AG10803 (cell line): ENCODE measurements around the gene ARL5A.

Source experiments
- DNase-seq: peaks from one replicate; pipeline ENCODE4 v3.0.0; 2010; ENCODE audit warnings: low read depth
- H3K4me3 ChIP-seq: 2 replicates; pipeline ENCODE4 v1.5.1; 2011; ENCODE audit warnings: mild to moderate bottlenecking, low read length, control low read depth
- CTCF ChIP-seq: conservative IDR thresholded peaks from 2 replicates; pipeline ENCODE4 v1.5.1; 2011; ENCODE audit warnings: mild to moderate bottlenecking, low read length, control low read depth, inconsistent platforms

ARL5A gene

GRCh38 chr2:151760139-151760650 is 68.0 kb downstream of the ARL5A start:
- no peak overlapping the region for H3K4me3 ChIP-seq
- TF ChIP-seq CTCF, result no peak
- no peak for DNase-seq

GRCh38 chr2:151758744-151759143 is 69.5 kb downstream of the ARL5A start:
- H3K4me3 ChIP-seq, result no peak overlapping the region
- TF ChIP-seq CTCF, result no peak
- no peak for DNase-seq

DNA sequence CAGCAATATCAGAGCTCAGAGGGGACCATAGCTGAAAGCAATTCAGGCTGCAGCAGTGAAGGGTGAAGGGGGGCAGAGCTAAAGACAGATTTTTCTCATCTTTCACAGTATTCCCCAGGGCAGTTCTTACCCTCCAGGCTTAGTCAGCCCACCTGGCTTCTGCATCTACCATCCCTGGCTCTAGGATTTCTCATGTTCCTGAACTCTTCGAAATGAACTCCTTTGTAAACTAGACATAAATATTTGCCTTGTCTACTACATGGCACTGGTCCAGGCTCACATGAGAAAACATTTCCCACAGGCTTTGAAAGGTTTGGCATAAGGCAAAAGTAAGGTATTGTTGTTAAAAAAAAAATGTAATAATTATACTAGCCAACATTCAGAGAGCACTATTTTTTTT is 70.4 kb downstream of the ARL5A start:
- H3K4me3 ChIP-seq, result no peak overlapping the region
- no peak for TF ChIP-seq CTCF
- DNase-seq, result no peak

GRCh38 chr2:151756820-151757219 is 71.4 kb downstream of the ARL5A start:
- no peak for DNase-seq
- TF ChIP-seq CTCF, result no peak

DNA sequence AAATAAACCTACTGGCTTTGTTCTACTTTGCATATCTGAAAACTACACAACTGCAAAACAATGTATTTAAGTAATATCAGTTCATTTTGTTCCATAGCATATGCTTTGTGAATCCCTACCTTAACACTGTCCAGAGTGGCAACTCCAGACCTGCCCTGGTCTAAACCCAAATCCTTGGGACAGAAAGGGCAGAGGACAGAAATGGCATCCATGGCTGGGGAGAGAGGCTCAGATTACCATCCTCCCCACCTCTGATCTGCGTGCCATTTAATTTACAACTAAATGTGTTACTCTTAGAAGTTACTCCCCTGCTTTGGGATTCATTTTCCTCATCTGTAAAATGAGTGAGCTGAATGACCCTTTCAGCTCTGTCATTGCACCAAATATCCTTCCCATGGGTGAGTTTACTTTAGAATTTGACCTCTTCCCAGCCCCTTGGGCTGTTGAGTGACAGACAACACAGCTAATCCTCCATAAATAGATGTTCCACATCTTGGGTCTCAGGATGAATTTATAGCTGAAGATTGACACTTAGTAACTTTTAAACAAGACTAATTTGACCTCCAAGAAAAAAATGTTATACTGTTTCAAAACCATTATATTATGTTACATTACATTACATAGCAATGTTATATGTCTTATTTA is 73.8 kb downstream of the ARL5A start:
- DNase-seq, result no peak
- no peak overlapping the region for H3K4me3 ChIP-seq
- TF ChIP-seq CTCF, result no peak

More at GRCh38 chr2:151756820-151757219, 71.4 kb downstream of the ARL5A start:
- H3K4me3 ChIP-seq, result no peak overlapping the region

DNA sequence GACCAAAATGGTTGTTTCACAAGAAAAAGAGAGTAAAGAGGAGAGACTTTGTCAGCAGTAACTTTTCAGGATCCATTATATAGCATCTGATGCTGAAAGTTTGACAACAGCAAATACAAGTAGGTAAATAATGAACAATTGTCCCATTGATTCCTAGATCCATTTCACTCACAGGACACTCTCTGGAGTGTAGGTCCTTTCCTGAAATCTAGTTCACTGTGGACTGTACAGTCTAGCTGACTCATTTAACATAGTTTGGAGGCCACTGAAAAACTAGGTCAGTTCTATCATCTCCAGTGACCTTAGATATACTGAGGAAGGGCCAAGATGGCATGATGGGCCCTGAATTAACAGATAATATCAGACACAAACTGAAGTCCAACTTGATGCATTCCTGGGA is 74.7 kb downstream of the ARL5A start:
- TF ChIP-seq CTCF, result no peak
- DNase-seq, result no peak
- no peak overlapping the region for H3K4me3 ChIP-seq
